Mesothelial cell of epicardium (in vitro differentiated cells): ENCODE measurements around the gene SERPINB7. TPM values are rescaled to one million over a fixed set of nuclear protein-coding genes. Genes with fewer than 3 reads are reported as not detected.

Source experiments
- DNase-seq, 2 experiments: peaks; one replicate each; pipeline ENCODE4 v3.0.0; 2021; ENCODE audit warnings: low spot score in 2 of 2; ENCODE audit not compliant: unreplicated experiment in 2 of 2
- H3K27ac Mint-ChIP-seq: 2 replicates; pipeline ENCODE4 v1.8.0; 2021; ENCODE audit warnings: mixed read lengths
- H3K27me3 Mint-ChIP-seq: 2 replicates; pipeline ENCODE4 v1.8.0; 2021; ENCODE audit warnings: low read depth, mixed read lengths
- H3K36me3 Mint-ChIP-seq: 2 replicates; pipeline ENCODE4 v1.8.0; 2021; ENCODE audit warnings: mixed read lengths
- H3K4me1 Mint-ChIP-seq: 2 replicates; pipeline ENCODE4 v1.8.0; 2021; ENCODE audit warnings: mixed read lengths
- H3K4me3 Mint-ChIP-seq: 2 replicates; pipeline ENCODE4 v1.8.0; 2021; ENCODE audit warnings: mild to moderate bottlenecking, moderate library complexity, mixed read lengths
- H3K9me3 Mint-ChIP-seq: 2 replicates; pipeline ENCODE4 v1.8.0; 2021; ENCODE audit warnings: mixed read lengths
- CTCF ChIP-seq: fragments of 200-600 bp; sonication (generic); IDR thresholded peaks from one replicate; pipeline ENCODE4 v1.5.0; 2021; ENCODE audit warnings: antibody characterized with exemption; ENCODE audit not compliant: unreplicated experiment
- total RNA-seq: library from RNA; stranded (reverse); gene quantifications from 3 replicates; pipeline ENCODE4 v1.2.1, GENCODE V29; 2021

The SERPINB7 gene
- total RNA-seq, 1 donor from 2014 or later: 0.40 TPM

GRCh38 chr18:63831080-63831788 is 56.0 kb downstream of the SERPINB7 start:
- Mint-ChIP-seq H3K4me1 (peaks cover 8% of the 10 kb centered on the region), H3K9me3 (no peaks in the 10 kb centered on the region), H3K27ac (no peak overlapping the region), H3K4me3 (no peak overlapping the region), H3K36me3 (no peaks in the 10 kb centered on the region), H3K27me3 (peaks cover 2% of the 10 kb centered on the region)
- no peak for DNase-seq
- TF ChIP-seq CTCF: no peak

GRCh38 chr18:63832470-63832869 is 57.3 kb downstream of the SERPINB7 start:
- Mint-ChIP-seq H3K27me3 (peaks cover 2% of the 10 kb centered on the region), H3K36me3 (no peaks in the 10 kb centered on the region), H3K4me1 (peaks cover 10% of the 10 kb centered on the region), H3K27ac (no peak overlapping the region), H3K9me3 (no peaks in the 10 kb centered on the region), H3K4me3 (no peak overlapping the region)
- no peak for TF ChIP-seq CTCF
- DNase-seq: no peak

- no peak for DNase-seq
- Mint-ChIP-seq H3K4me3 (no peak overlapping the region), H3K27me3 (peaks cover 2% of the 10 kb centered on the region), H3K36me3 (no peaks in the 10 kb centered on the region), H3K9me3 (no peaks in the 10 kb centered on the region), H3K4me1 (peaks cover 2% of the 10 kb centered on the region), H3K27ac (no peak overlapping the region)
- TF ChIP-seq CTCF: no peak
These were observed 59.4 kb downstream of the SERPINB7 start for GRCh38 chr18:63834471-63835113.

- Mint-ChIP-seq H3K27me3 (peaks cover 5% of the 10 kb centered on the region), H3K27ac (no peak overlapping the region), H3K9me3 (no peaks in the 10 kb centered on the region), H3K4me1 (peaks cover 2% of the 10 kb centered on the region), H3K4me3 (no peak overlapping the region), H3K36me3 (no peaks in the 10 kb centered on the region)
- no peak for TF ChIP-seq CTCF
- no peak for DNase-seq
These were observed 61.2 kb downstream of the SERPINB7 start for GRCh38 chr18:63836456-63836855.

- no peak overlapping the region for H3K4me3 Mint-ChIP-seq
- H3K27ac Mint-ChIP-seq: no peak overlapping the region
- no peak for TF ChIP-seq CTCF
- H3K27me3 Mint-ChIP-seq: peaks cover 11% of the 10 kb centered on the region
- peaks cover 2% of the 10 kb centered on the region for H3K4me1 Mint-ChIP-seq
- no peaks in the 10 kb centered on the region for H3K9me3 Mint-ChIP-seq
- H3K36me3 Mint-ChIP-seq: no peaks in the 10 kb centered on the region
- DNase-seq: no peak
These were observed 62.4 kb downstream of the SERPINB7 start for GRCh38 chr18:63837590-63837989.
